ENCODE data around the gene PFDN6.

Gene PFDN6

GRCh38 chr6:33264015-33264414 lies 25.4 kb upstream of the PFDN6 start:
- Histone ChIP-seq H3K9me3 (ENCODE audit: control insufficient read depth, insufficient read depth, low read length) (no peaks in the 10 kb centered on the region), H3K79me2 (ENCODE audit: control insufficient read depth, low read length) (no peaks in the 10 kb centered on the region), H3K27me3 (ENCODE audit: control insufficient read depth, low read length) (no peaks in the 10 kb centered on the region), H3K4me3 (ENCODE audit: low read length) (no peak overlapping the region), H3K27ac (ENCODE audit: low read depth, low read length) (no peak overlapping the region), H3K4me1 (ENCODE audit: control insufficient read depth, low read length) (no peaks in the 10 kb centered on the region), H3F3A (ENCODE audit: control insufficient read depth, insufficient read depth) (no peaks in the 10 kb centered on the region), H3K36me3 (ENCODE audit: control insufficient read depth, low read length) (peaks cover 81% of the 10 kb centered on the region), H3K9me2 (replicated peaks; ENCODE audit: control insufficient read depth, low read length) (no peaks in the 10 kb centered on the region), H4K20me1 (ENCODE audit: control insufficient read depth, insufficient read depth, low read depth, low read length) (no peaks in the 10 kb centered on the region), H3K4me2 (ENCODE audit: low read length) (no peak overlapping the region)
- no peak for TF ChIP-seq CTCF (IDR thresholded peaks at IDR 0.05; ENCODE audit: low read depth, low read length, poor library complexity, severe bottlenecking)
- TF ChIP-seq EZH2phosphoT487 (IDR thresholded peaks at IDR 0.05; ENCODE audit: borderline replicate concordance, low read length): no peak

- H3K27ac ChIP-seq (ENCODE audit: low read depth, low read length): peak overlapping the region; percentile 80
- H4K20me1 ChIP-seq (ENCODE audit: control insufficient read depth, insufficient read depth, low read depth, low read length): peaks cover 25% of the 10 kb centered on the region
- peak overlapping the region; percentile 93 for H3K4me3 ChIP-seq (ENCODE audit: low read length)
- H3K4me1 ChIP-seq (ENCODE audit: control insufficient read depth, low read length): peaks cover 37% of the 10 kb centered on the region
- no peaks in the 10 kb centered on the region for H3K9me3 ChIP-seq (ENCODE audit: control insufficient read depth, insufficient read depth, low read length)
- peaks cover 86% of the 10 kb centered on the region for H3K36me3 ChIP-seq (ENCODE audit: control insufficient read depth, low read length)
- H3K4me2 ChIP-seq (ENCODE audit: low read length): peak overlapping the region; percentile 69
- TF ChIP-seq EZH2phosphoT487 (IDR thresholded peaks at IDR 0.05; ENCODE audit: borderline replicate concordance, low read length) (no peak), CTCF (IDR thresholded peaks at IDR 0.05; ENCODE audit: low read depth, low read length, poor library complexity, severe bottlenecking) (peak; percentile 36)
- H3F3A ChIP-seq (ENCODE audit: control insufficient read depth, insufficient read depth): peaks cover 42% of the 10 kb centered on the region
- peaks cover 67% of the 10 kb centered on the region for H3K79me2 ChIP-seq (ENCODE audit: control insufficient read depth, low read length)
- no peaks in the 10 kb centered on the region for H3K27me3 ChIP-seq (ENCODE audit: control insufficient read depth, low read length)
- H3K9me2 ChIP-seq (replicated peaks; ENCODE audit: control insufficient read depth, low read length): no peaks in the 10 kb centered on the region
These were observed 18.3 kb upstream of the PFDN6 start for GRCh38 chr6:33271117-33271467.

- peaks cover 67% of the 10 kb centered on the region for H3K79me2 ChIP-seq (ENCODE audit: control insufficient read depth, low read length)
- TF ChIP-seq EZH2phosphoT487 (IDR thresholded peaks at IDR 0.05; ENCODE audit: borderline replicate concordance, low read length) (no peak), CTCF (IDR thresholded peaks at IDR 0.05; ENCODE audit: low read depth, low read length, poor library complexity, severe bottlenecking) (no peak)
- peak within 1 kb of the TSS; percentile 80 for H3K27ac ChIP-seq (ENCODE audit: low read depth, low read length)
- peaks cover 48% of the 10 kb centered on the region for H3F3A ChIP-seq (ENCODE audit: control insufficient read depth, insufficient read depth)
- H3K36me3 ChIP-seq (ENCODE audit: control insufficient read depth, low read length): peaks cover 86% of the 10 kb centered on the region
- H3K4me1 ChIP-seq (ENCODE audit: control insufficient read depth, low read length): peaks cover 42% of the 10 kb centered on the region
- no peaks in the 10 kb centered on the region for H3K9me2 ChIP-seq (replicated peaks; ENCODE audit: control insufficient read depth, low read length)
- peak within 1 kb of the TSS; percentile 99 for H3K4me2 ChIP-seq (ENCODE audit: low read length)
- peaks cover 25% of the 10 kb centered on the region for H4K20me1 ChIP-seq (ENCODE audit: control insufficient read depth, insufficient read depth, low read depth, low read length)
- no peaks in the 10 kb centered on the region for H3K27me3 ChIP-seq (ENCODE audit: control insufficient read depth, low read length)
- H3K9me3 ChIP-seq (ENCODE audit: control insufficient read depth, insufficient read depth, low read length): no peaks in the 10 kb centered on the region
- peak within 1 kb of the TSS; percentile 93 for H3K4me3 ChIP-seq (ENCODE audit: low read length)
These were observed 17.7 kb upstream of the PFDN6 start, which contains the start of the genes RPS18 and VPS52 for GRCh38 chr6:33271468-33272274. RPS18 (plus strand) TSS chr6:33272075; CDS start chr6:33272120, 45 bp downstream. VPS52 (minus strand) TSS chr6:33271876; CDS start chr6:33271675, 201 bp downstream.
